ENCODE measurements around the gene GNG8. TPM values are rescaled to one million over a fixed set of nuclear protein-coding genes. Genes with fewer than 3 reads are reported as not detected.

The GNG8 gene
- total RNA-seq, 2 donors from 2014 or later, result not detected

- H3K27me3 ChIP-seq, result no peaks in the 10 kb centered on the region
- H3K4me1 ChIP-seq, result peaks cover 14% of the 10 kb centered on the region
- H3K4me3 ChIP-seq, result no peak overlapping the region
- DNase-seq (peak in 2 of 4 donors; percentile 4 to 9), ATAC-seq (no peak)
- intact Hi-C loops (cut with DNase I), result loop anchor here (5.0 kb wide), 1 partner anchor 58 kb away; no protein-coding TSS in a partner anchor
- TF ChIP-seq, protein P1, sequence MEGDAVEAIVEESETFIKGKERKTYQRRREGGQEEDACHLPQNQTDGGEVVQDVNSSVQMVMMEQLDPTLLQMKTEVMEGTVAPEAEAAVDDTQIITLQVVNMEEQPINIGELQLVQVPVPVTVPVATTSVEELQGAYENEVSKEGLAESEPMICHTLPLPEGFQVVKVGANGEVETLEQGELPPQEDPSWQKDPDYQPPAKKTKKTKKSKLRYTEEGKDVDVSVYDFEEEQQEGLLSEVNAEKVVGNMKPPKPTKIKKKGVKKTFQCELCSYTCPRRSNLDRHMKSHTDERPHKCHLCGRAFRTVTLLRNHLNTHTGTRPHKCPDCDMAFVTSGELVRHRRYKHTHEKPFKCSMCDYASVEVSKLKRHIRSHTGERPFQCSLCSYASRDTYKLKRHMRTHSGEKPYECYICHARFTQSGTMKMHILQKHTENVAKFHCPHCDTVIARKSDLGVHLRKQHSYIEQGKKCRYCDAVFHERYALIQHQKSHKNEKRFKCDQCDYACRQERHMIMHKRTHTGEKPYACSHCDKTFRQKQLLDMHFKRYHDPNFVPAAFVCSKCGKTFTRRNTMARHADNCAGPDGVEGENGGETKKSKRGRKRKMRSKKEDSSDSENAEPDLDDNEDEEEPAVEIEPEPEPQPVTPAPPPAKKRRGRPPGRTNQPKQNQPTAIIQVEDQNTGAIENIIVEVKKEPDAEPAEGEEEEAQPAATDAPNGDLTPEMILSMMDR (IDR thresholded peaks at IDR 0.05), result no peak
- no peak for TF ChIP-seq POLR2A (IDR thresholded peaks at IDR 0.05)
- H3K36me3 ChIP-seq (replicated peaks in 1 of 2; ENCODE audit: insufficient read depth in 1 of 2, low read depth in 2 of 2), result peaks cover 7 to 27% of the 10 kb centered on the region in 2 donors
- 82 to 89% methylated on average over 25 to 26 of the region's 30 CpGs for WGBS, 2 donors
- no peak overlapping the region for H3K27ac ChIP-seq
- no peaks in the 10 kb centered on the region for H3K9me3 ChIP-seq
Measured at GRCh38 chr19:46609511-46610412, 26.2 kb downstream of the GNG8 start.

- DNase-seq, result peak in 1 of 4 donors; percentile 13
Measured at GRCh38 chr19:46608581-46609345, 27.2 kb downstream of the GNG8 start.

DNA sequence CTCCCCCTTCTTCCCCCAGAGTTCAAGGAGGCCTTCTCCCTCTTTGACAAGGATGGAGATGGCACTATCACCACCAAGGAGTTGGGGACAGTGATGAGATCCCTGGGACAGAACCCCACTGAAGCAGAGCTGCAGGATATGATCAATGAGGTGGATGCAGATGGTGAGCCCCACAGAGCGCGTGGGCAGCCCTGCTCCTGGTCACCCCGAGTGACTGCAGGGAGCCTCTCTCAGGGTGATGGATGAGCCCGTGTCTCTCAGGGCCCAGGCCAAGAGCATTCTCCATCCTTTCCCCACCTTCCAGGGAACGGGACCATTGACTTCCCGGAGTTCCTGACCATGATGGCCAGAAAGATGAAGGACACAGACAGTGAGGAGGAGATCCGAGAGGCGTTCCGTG, 27.8 kb downstream of the GNG8 start:
- H3K4me3 ChIP-seq, result no peak overlapping the region
- no peaks in the 10 kb centered on the region for H3K9me3 ChIP-seq
- H3K27ac ChIP-seq, result no peak overlapping the region
- no peak for TF ChIP-seq POLR2A (IDR thresholded peaks at IDR 0.05)
- TF ChIP-seq, protein P1 (IDR thresholded peaks at IDR 0.05), result no peak
- DNase-seq (peak in 1 of 4 donors; percentile 4), ATAC-seq (no peak)
- H3K4me1 ChIP-seq, result peaks cover 24% of the 10 kb centered on the region
- intact Hi-C loops (cut with DNase I), result no loop called here
- WGBS, 2 donors, result 92 to 96% methylated on average over 4 to 8 of the region's 9 CpGs
- peaks cover 7 to 27% of the 10 kb centered on the region in 2 donors for H3K36me3 ChIP-seq (replicated peaks in 1 of 2; ENCODE audit: insufficient read depth in 1 of 2, low read depth in 2 of 2)
- no peaks in the 10 kb centered on the region for H3K27me3 ChIP-seq

More at GRCh38 chr19:46608581-46609345, 27.2 kb downstream of the GNG8 start:
- TF ChIP-seq, protein P1 (IDR thresholded peaks at IDR 0.05), result no peak
- no peak for TF ChIP-seq POLR2A (IDR thresholded peaks at IDR 0.05)
- Histone ChIP-seq H3K4me1 (peaks cover 18% of the 10 kb centered on the region), H3K36me3 (replicated peaks in 1 of 2; ENCODE audit: insufficient read depth in 1 of 2, low read depth in 2 of 2) (peaks cover 7 to 27% of the 10 kb centered on the region in 2 donors), H3K27me3 (no peaks in the 10 kb centered on the region), H3K9me3 (no peaks in the 10 kb centered on the region), H3K27ac (no peak overlapping the region), H3K4me3 (no peak overlapping the region)
- intact Hi-C loops (cut with DNase I), result no loop called here
- ATAC-seq, result no peak
- 89% methylated on average over 22 to 26 of the region's 27 CpGs for WGBS, 2 donors

- 79 to 89% methylated on average over 9 to 12 of the region's 12 CpGs for WGBS, 2 donors
- peak in 1 of 4 donors; percentile 2 for DNase-seq
- H3K27me3 ChIP-seq, result no peaks in the 10 kb centered on the region
- ATAC-seq, result no peak
- no peaks in the 10 kb centered on the region for H3K9me3 ChIP-seq
- intact Hi-C loops (cut with DNase I), result no loop called here
- TF ChIP-seq, protein P1 (IDR thresholded peaks at IDR 0.05), result no peak
- TF ChIP-seq POLR2A (IDR thresholded peaks at IDR 0.05), result no peak
- peaks cover 31% of the 10 kb centered on the region for H3K4me1 ChIP-seq
- no peak overlapping the region for H3K4me3 ChIP-seq
- H3K27ac ChIP-seq, result peak overlapping the region in 1 of 4 donors; percentile 2
- peaks cover 7 to 27% of the 10 kb centered on the region in 2 donors for H3K36me3 ChIP-seq (replicated peaks in 1 of 2; ENCODE audit: insufficient read depth in 1 of 2, low read depth in 2 of 2)
Measured at GRCh38 chr19:46607448-46607841, 28.6 kb downstream of the GNG8 start.
